Activated CD8-positive, alpha-beta memory T cell treated with anti-CD3 and anti-CD28 coated beads for 48 hours (primary cell): ENCODE data around the gene SRPRB.

ENCODE experiments used
- DNase-seq, 3 experiments: peaks; one replicate each; pipeline ENCODE4 v3.0.0-alpha.2; 2020; ENCODE audit warnings: low read depth in 2 of 3, low spot score in 2 of 3

Gene SRPRB

GRCh38 chr3:133825969-133826727 lies 20.5 kb downstream of the SRPRB start:
- no peak for DNase-seq

DNA sequence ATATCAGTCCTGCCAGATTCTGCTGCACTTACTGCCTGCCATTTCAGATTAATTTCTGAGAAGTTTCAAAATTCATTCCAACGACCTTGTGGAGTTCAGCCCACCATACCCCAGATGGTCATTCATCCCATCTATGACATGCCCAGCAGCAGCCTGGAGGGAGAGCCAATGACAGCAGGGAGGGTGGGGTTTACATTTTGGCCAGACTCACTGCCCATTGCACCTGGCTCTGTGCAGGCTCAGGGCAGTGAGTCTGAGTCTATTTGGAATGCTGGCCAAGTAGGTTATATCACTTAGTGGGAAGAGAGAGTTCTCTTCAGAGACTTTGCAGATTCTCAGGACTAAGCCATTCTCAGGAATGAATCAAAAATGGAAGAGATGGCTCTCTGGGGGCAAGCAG lies 21.5 kb downstream of the SRPRB start:
- DNase-seq = no peak

- no peak for DNase-seq
These were observed 22.1 kb downstream of the SRPRB start for GRCh38 chr3:133827684-133828083.

- DNase-seq = no peak
These were observed 23.1 kb downstream of the SRPRB start for GRCh38 chr3:133828576-133829309.

DNA sequence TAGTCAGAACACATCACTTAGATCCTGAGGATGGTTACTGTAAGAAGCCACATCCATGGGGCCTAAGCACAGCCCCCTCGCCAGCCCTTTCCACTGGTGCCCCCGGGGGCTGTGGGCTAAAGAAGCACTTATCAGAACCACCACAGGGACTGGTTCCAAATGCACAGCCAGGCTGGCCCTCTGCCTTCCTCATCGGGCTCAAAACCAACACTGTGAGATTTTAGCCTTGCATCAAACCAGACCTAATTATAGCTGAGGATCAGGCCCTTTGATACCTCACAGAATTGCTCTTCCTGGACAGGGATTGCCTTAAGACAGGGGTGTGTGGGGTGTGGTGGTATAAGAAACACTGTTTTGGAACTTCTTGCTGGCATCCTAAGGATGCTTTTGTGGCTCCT lies 23.7 kb downstream of the SRPRB start:
- DNase-seq = no peak

DNA sequence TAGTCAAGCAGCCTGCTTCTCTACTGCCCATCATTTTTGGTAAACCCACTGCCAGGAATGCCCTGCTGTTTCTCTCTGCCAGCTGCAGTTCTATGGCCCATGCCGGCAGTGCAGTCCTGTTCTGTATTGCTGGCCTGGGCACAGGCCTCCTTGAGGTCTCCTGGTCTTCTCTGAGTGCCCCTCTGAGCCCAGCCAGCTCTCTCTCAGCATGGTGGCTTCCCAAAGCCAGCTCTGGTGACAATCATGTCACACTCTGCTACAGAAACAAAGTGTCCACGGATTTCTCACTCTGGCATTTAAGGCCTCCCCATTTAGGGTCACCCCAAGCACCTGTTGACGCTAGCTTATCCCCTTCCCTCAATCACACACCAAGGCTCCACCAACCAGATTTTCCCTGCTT lies 24.5 kb downstream of the SRPRB start:
- DNase-seq = no peak

DNA sequence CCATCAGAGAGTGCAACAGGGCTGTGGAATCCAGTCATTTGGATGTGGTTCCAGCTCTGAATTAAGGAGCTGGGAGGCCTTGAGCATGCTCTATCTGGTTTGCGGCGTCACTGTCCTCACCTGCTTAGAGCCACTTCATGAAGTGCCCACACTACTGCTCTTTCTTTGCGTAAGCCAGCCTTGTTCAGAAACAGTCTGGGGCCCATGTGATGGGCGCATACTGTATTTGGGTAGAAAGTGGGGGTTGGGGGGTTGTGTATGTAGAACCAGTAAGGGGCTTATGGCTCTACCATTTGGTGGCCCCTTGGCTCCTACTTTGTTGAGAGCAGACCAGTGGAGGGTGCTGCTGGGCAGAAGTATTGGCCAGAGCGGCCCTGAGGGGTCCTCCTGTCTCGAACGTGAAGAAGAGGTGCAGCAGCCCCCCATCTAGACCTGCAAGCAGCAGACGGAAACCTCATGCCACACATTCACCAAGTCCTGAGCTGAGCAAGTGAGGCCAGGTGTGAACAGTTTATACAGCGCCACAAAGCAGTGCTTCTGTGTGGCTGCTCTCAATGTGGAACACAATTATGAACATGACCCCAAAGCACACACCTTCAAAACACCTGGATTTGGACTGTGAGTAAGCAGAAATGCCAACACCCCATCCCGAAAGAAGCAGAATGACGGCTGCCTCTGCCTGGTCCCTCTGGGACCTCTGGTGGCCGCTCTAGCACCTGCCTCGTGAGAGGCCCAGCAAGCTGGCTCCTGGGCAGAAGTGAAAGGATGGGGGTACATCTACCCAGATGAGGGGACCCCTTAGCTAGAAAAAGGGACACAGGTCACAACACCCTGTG lies 26.6 kb downstream of the SRPRB start:
- no peak for DNase-seq

DNA sequence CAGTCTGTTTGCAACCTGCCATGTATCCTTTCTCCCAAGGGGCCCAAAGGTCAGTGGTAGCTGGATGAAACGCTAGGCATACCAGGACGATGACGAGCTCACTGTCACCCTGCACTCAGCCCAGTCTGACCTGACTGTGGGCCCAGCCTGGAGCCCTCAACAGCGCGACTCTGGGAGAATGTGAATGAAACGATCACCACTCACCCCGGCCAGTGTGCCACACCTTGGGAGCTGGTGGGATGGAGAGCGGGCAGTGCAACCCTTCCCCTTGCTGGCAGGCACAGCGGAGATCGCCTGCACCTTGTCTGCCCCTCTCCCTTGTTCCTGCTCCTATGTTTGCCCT lies 27.2 kb downstream of the SRPRB start:
- no peak for DNase-seq

- no peak for DNase-seq
These were observed 27.7 kb downstream of the SRPRB start for GRCh38 chr3:133833267-133833666.

DNA sequence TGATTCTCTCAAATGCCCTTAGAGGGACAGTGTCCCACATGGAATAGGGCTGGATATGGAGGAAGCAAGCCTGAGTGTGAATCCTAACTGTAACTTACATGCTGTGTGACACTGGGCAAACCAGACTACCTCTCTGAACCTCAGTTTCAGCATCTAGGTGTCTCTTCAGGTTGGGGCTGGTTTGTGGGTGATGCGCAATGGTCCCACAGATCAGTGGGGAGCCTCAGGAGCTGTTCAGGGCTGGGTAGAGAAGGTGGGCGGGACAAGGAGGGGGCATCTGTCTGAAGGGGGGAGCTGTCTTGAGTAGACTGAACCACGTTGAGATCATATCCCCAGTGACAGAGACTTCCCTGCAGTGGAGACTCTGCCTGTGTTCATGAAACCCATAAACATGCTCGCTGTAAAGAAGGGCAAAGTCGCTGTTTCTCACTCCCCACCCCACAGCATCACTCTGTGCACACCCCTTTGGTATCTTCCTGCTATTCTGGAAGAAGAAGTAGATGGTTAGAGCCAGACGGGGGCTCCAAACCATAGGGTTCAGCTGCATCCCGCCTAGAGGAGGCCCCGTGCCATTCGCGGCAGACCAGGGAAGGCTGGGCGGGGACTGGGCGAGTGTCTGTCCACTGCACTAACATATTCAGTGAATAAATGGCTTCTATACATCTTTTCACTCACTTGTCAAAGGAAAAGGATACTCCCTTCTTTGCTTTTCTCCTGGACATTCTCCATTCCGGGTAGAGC lies 28.4 kb downstream of the SRPRB start:
- DNase-seq = no peak

- no peak for DNase-seq
These were observed 29.2 kb downstream of the SRPRB start for GRCh38 chr3:133834621-133835417.

DNA sequence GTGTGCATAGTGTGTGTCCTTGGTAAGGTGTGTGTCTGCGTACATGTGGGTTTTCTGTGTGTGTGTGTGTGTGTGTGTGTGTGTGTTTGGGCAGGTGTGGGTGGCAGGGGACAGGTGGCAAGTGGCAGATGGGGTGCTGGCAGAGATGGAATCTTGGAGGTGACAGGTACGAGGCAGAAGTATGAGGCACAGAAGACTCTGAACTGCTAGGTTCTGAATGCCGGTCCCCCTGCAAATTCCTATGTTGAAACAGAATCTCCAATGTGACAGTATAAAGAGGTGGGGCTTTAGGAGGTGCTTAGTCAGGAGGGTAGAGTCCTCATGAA lies 29.8 kb downstream of the SRPRB start:
- no peak for DNase-seq

GRCh38 chr3:133835961-133836360 lies 30.3 kb downstream of the SRPRB start:
- DNase-seq = no peak

DNA sequence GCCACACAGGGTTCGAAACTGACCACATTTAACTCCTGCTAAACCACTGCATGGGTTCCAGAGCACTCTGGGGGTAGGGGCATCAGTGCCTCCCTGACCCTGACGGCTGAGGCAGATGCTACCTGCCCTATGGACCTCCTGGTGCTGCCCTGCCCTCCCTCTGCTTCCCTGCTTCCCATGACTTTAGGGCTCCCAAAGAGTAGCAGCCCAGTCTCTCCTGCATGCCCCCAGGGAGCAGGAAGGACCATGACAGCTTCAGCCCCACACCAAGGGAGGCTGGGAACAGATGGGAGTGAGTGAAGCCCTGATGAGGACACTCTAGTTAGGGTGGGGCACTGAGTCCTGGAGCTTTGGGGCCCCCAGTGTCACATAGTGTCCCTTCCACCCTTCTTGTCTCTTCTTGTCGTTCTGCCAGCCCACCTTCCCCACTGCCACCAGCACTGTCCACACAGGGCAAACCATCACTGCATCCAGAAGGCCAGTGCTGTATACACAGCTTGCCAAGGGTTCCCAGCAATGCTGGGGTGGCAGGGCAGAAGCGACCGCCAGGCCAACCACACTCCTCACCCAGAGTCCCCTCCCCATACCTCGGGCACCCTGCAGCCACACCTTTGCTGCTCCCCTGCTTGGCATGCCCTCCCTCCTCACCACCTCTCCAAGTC lies 31.0 kb downstream of the SRPRB start:
- no peak for DNase-seq

- no peak for DNase-seq
These were observed 32.1 kb downstream of the SRPRB start for GRCh38 chr3:133837487-133838295.

- no peak for DNase-seq
These were observed 32.7 kb downstream of the SRPRB start for GRCh38 chr3:133838296-133838789.

- DNase-seq = no peak
These were observed 33.5 kb downstream of the SRPRB start for GRCh38 chr3:133838916-133839800.
